ENCODE results near the gene HPD.
"Not testable (repeated sequence)": the region's sequence is repeated elsewhere in the genome, so short reads cannot be mapped to it uniquely, and the experiment has no call there.

The HPD gene

GRCh38 chr12:121861636-121862254, 3.1 kb upstream of the HPD start:
- DNase-seq: no peak

DNA sequence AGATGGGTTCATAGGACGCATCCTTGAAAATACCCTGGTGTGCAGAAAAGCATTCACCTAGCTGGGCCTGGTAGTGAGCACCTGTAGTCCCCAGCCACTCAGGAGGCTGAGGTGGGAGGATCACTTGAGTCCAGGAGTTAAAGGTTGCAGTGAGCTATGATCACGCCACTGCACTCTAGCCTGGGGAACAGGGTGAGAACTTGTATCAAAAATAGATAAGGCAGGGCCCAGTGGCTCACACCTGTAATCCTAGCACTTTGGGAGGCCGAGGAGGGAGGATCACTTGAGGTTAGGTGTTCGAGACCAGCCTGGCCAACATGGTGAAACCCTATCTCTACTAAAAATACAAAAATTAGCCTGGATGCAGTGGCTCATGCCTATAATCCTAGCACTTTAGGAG, 2.0 kb upstream of the HPD start:
- not testable (repeated sequence) for DNase-seq

DNA sequence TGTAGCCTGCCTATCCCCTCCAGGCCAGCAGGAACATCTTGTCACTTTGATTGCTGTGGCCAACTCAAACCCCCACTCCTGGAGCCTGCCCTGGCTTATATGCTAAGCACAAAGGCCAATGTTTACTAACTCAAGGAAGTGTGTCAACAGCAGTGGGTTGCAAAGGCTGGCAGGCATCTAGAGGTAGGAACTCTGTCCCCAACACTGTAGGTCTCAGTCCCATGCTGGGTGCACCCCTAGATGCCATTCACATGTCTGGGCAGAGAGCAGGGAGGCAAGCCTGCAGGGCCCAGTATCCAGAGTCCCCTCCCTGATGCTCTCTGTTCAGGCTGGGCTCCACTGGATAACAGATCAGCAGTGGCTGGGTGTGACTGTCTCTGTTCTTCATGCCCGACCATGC, 1.6 kb upstream of the HPD start:
- DNase-seq: no peak

GRCh38 chr12:121858318-121858661, 369 bp downstream of the HPD start:
- DNase-seq: no peak

- DNase-seq: no peak
These were observed 1.1 kb downstream of the HPD start for GRCh38 chr12:121857322-121858246.

- not testable (repeated sequence) for DNase-seq
These were observed 6.3 kb downstream of the HPD start for GRCh38 chr12:121852392-121852791.

DNA sequence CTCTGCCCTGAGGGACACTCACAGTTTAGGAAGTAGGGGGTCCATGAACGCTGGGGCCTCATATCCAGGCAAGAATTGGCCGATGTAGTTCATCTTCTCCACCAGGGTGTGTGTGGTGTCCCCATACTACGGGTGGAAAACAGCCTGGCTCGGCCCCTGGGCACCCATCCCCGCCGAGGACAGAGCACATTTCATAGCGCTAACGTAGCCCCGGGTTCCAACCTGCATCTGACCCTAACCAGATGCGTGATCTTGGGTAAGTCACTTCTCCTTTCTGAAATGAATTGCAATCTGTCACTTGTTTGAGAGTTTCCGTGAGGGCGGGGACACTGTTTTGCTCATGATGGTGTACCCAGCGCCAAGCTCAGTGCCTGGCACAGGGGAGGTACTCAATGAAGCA, 9.0 kb downstream of the HPD start:
- no peak for DNase-seq

- DNase-seq: no peak
These were observed 9.4 kb downstream of the HPD start for GRCh38 chr12:121849211-121849610.

DNA sequence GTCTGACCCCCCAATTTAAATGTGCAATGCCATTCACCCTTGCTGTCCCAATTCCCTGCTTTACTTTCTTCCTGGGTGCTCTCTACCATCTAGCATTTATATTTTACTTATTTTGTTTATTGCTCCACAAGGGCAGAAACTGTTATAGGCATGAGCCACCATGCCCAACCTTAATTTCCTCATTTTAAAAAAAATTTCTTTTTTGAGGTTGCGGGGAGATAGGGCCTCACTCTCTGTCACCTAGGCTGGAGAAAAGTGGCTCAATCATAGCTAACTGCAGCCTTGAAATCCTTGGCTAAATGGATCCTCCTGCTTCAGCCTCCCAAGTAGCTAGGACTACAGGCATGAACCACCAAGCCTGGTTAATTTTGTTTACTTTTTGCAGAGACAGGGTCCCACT, 13.0 kb downstream of the HPD start:
- no peak for DNase-seq

- DNase-seq: no peak
These were observed 15.2 kb downstream of the HPD start for GRCh38 chr12:121843236-121843982.

GRCh38 chr12:121839993-121840761, 18.5 kb downstream of the HPD start:
- DNase-seq: no peak

DNA sequence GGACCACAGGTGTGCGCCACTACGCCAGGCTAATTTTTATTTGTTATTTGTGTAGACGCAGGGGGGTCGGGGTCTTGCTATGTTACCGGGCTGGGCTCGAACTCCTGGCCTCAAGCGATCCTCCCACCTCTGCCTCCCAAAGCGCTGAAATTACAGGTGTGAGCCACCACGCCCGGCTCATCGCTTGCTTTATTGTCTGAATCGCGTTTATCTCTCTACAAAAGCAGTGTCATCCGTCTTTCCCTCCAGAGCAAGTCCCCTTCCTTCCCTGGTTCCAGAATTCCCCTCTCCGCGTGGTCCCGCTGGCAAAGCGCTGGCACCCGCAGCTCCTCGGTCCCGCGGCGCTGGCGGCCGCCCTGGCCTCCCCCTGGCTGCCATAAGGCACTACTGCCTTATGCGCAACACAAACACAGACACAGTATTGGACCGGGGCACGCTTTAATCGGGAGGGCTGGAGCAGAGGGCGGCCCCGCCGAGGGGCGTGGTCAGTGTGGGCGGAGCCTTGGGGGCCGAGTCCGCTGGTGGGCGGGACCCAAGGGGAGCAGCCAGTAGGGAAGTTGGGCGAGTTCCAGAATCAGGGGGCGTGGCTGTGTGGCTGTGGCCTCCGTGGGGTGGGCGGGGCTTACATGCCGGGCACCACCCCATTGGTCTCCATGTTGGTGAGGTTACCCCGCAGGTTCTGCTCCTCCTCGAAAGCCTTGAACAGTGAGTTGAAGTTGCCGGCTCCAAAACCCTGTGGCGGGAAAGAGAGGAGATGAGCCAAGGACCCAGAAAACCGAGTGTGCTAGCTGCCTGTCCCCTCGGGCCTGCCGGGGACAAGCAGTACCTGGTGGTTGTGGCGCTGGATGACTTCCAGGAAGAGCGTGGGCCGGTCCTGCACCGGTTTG, 19.3 kb downstream of the HPD start:
- peak; percentile 79 for DNase-seq

DNA sequence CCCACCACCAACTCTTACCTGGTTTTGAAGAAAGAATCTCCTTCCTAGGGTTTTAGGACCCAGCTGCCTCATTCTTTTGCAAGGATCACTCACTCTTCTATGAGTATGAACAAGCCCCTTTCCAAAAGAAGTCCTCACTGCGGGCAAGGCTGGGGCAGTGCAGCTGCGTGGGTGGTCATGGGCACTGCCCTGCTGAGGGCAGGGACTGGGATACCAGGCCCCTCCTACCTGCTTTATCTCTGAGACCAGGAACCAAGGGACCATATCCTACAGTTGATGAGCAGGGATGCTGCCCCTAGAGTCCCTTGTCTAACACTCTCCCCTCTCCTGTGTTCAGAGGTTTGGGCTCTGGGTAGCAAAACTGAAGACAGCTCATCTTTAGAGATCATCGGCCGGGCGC, 20.5 kb downstream of the HPD start:
- no peak for DNase-seq

- DNase-seq: no peak
These were observed 21.0 kb downstream of the HPD start for GRCh38 chr12:121837680-121838079.

GRCh38 chr12:121831571-121832245, 27.0 kb downstream of the HPD start:
- DNase-seq: no peak

DNA sequence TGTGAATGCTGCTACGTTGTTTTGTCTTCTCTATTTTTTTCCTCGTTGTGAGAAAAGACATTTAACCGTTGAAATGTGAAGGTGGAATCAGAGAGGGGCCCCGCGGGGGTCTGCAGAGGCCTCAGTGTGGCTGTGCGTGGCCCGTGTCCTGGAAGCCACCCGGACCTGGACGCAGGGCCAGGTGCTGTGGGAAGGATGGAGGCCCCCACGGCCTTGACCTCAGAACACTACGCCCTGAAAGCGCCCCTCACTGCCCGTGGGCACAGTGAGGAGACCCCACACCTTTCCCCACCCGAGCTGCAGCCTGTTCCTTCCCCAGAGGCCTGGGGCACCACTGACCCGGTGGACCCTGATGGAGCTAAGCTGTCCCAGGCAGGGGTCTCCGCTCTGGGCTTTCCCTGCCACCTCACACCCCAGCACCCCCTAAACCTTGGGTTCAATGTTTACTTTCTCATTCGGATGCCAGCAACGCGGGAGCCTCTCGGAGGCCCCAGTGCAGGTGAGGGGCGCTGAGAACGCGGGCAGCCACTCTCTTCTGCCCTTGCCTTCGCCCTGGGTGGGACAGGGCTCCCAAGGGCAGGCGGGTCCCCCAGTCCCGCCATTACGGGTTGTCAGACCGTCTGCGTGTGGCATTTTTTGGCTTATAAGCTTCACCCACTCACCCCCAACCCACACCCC, 27.9 kb downstream of the HPD start:
- DNase-seq: no peak

DNA sequence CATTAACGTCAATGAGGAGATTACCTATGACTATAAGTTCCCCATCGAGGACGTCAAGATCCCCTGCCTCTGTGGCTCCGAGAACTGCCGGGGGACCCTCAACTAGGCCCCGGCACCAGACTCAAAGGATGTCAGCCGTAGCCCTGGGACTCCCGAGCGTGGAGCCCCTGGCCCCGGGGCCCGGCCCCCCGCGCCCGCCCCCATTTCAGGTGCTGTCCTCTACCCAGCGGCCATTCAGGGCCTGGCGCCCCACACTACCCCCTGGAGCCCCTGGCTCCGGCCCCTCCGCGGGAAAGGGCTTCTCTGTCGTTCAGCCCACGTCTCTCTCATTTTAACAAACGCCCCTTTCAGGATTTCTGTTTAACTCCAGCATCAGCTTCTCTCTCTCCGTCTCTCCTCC, 28.5 kb downstream of the HPD start:
- DNase-seq: no peak

GRCh38 chr12:121829250-121829918, 29.3 kb downstream of the HPD start:
- peak; percentile 32 for DNase-seq

- DNase-seq: no peak
These were observed 29.8 kb downstream of the HPD start for GRCh38 chr12:121828826-121829225.

DNA sequence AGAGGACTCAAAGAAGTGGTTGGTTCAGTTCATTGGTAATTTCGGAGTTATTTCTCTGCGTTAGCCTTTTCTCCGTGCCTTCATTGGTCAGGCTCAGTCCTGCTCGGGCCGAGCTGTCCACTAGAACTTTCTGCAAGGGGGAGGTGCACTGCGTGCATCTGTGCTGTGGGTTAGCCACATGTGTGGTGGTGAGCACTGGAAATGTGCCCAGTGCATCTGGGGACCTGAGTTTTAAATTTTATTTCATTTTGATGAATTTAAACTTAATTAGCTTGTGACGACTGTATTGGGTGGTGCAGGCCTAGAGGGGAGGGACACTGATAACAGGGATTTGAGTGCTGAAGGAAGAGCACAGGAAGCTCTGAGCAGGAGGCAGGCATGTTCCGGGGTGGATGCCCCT, 30.4 kb downstream of the HPD start:
- DNase-seq: no peak
